H9 (cell line): ENCODE measurements around the gene PRRX2. TPM values are rescaled to one million over a fixed set of nuclear protein-coding genes. Genes with fewer than 3 reads are reported as not detected.

ENCODE experiments used
- DNase-seq: peaks from one replicate; pipeline ENCODE4 v3.0.0-alpha.2; 2017
- H2AFZ ChIP-seq: one replicate; pipeline ENCODE4 v1.6.1; 2013; ENCODE audit warnings: mild to moderate bottlenecking, low read length, control low read depth, moderate library complexity
- H2AK5ac ChIP-seq: 2 replicates; pipeline ENCODE4 v1.6.1; 2013; ENCODE audit warnings: low read length, control low read depth, mixed read lengths; ENCODE audit not compliant: insufficient read length
- H2BK120ac ChIP-seq: one replicate; pipeline ENCODE4 v1.6.1; 2013; ENCODE audit warnings: low read depth, mild to moderate bottlenecking, low read length, control low read depth, inconsistent platforms; ENCODE audit not compliant: poor library complexity, severe bottlenecking
- H2BK12ac ChIP-seq: 2 replicates; pipeline ENCODE4 v1.6.1; 2013; ENCODE audit warnings: low read length, control low read depth, mixed read lengths, low read depth; ENCODE audit not compliant: insufficient read length
- H2BK15ac ChIP-seq: 2 replicates; pipeline ENCODE4 v1.6.1; 2013; ENCODE audit warnings: low read depth, low read length, control low read depth
- H2BK20ac ChIP-seq: one replicate; pipeline ENCODE4 v1.6.1; 2013; ENCODE audit warnings: low read depth, mild to moderate bottlenecking, low read length, control low read depth, inconsistent platforms; ENCODE audit not compliant: poor library complexity, severe bottlenecking
- H2BK5ac ChIP-seq: 2 replicates; pipeline ENCODE4 v1.6.1; 2013; ENCODE audit warnings: low read length, control low read depth, mixed read lengths; ENCODE audit not compliant: insufficient read length
- H3K14ac ChIP-seq: 2 replicates; pipeline ENCODE4 v1.6.1; 2013; ENCODE audit warnings: low read length, control low read depth; ENCODE audit not compliant: insufficient read depth
- H3K18ac ChIP-seq: 2 replicates; pipeline ENCODE4 v1.6.1; 2013; ENCODE audit warnings: low read depth, mild to moderate bottlenecking, mixed read lengths, low read length, control low read depth; ENCODE audit not compliant: insufficient read length
- H3K23ac ChIP-seq: 2 replicates; pipeline ENCODE4 v1.6.1; 2013; ENCODE audit warnings: low read length, control low read depth, mixed read lengths, low read depth; ENCODE audit not compliant: insufficient read length
- H3K23me2 ChIP-seq: 2 replicates; pipeline ENCODE4 v1.6.1; 2013; ENCODE audit warnings: low read depth, mild to moderate bottlenecking, mixed read lengths, low read length, control low read depth; ENCODE audit not compliant: insufficient read length, poor library complexity, severe bottlenecking
- H3K27ac ChIP-seq: 2 replicates; pipeline ENCODE4 v1.5.1; 2013; ENCODE audit warnings: low read length, control low read depth, mixed read lengths, low read depth; ENCODE audit not compliant: insufficient read length
- H3K27me3 ChIP-seq: 2 replicates; pipeline ENCODE4 v1.6.1; 2013; ENCODE audit warnings: low read length, control low read depth, inconsistent platforms; ENCODE audit not compliant: insufficient read depth
- H3K4ac ChIP-seq: 2 replicates; pipeline ENCODE4 v1.6.1; 2013; ENCODE audit warnings: low read depth, mild to moderate bottlenecking, control low read depth, inconsistent platforms, low read length, moderate library complexity
- H3K4me1 ChIP-seq: 2 replicates; pipeline ENCODE4 v1.6.1; 2013; ENCODE audit warnings: low read length, control low read depth, inconsistent platforms; ENCODE audit not compliant: insufficient read depth
- H3K4me2 ChIP-seq: 2 replicates; pipeline ENCODE4 v1.6.1; 2013; ENCODE audit warnings: low read length, control low read depth, mixed read lengths; ENCODE audit not compliant: insufficient read length, insufficient read depth
- H3K56ac ChIP-seq: 2 replicates; pipeline ENCODE4 v1.6.1; 2013; ENCODE audit warnings: low read depth, mild to moderate bottlenecking, mixed read lengths, low read length, control low read depth; ENCODE audit not compliant: insufficient read length
- H3K79me1 ChIP-seq: 2 replicates; pipeline ENCODE4 v1.6.1; 2013; ENCODE audit warnings: low read depth, mild to moderate bottlenecking, moderate library complexity, low read length, control low read depth, inconsistent platforms; ENCODE audit not compliant: insufficient read depth, poor library complexity, severe bottlenecking
- H3K79me2 ChIP-seq: 2 replicates; pipeline ENCODE4 v1.6.1; 2013; ENCODE audit warnings: low read length, control low read depth, inconsistent platforms; ENCODE audit not compliant: insufficient read depth
- H3K9ac ChIP-seq: 2 replicates; pipeline ENCODE4 v1.6.1; 2013; ENCODE audit warnings: low read length, control low read depth, mixed read lengths; ENCODE audit not compliant: insufficient read length; ENCODE audit errors: extremely low read depth
- H3K9me3 ChIP-seq: one replicate; pipeline ENCODE4 v1.6.1; 2013; ENCODE audit warnings: low read depth, low read length, inconsistent platforms; ENCODE audit not compliant: control insufficient read depth
- H3T11ph ChIP-seq: one replicate; pipeline ENCODE4 v1.6.1; 2013; ENCODE audit warnings: mild to moderate bottlenecking, low read length, control low read depth, inconsistent platforms
- H4K20me1 ChIP-seq: one replicate; pipeline ENCODE4 v1.6.1; 2013; ENCODE audit not compliant: control insufficient read depth, insufficient read length, insufficient read depth
- H4K5ac ChIP-seq: 2 replicates; pipeline ENCODE4 v1.6.1; 2013; ENCODE audit warnings: low read depth, mild to moderate bottlenecking, mixed read lengths, low read length, control low read depth; ENCODE audit not compliant: insufficient read length
- H4K8ac ChIP-seq: replicated peaks from 2 replicates; pipeline ENCODE4 v1.6.1; 2013; ENCODE audit warnings: low read length, control low read depth, mixed read lengths, low read depth; ENCODE audit not compliant: insufficient read length
- H4K91ac ChIP-seq: 2 replicates; pipeline ENCODE4 v1.6.1; 2013; ENCODE audit warnings: low read depth, mild to moderate bottlenecking, moderate library complexity, mixed read lengths, low read length, control low read depth; ENCODE audit not compliant: insufficient read length
- H3K27ac Mint-ChIP-seq, 3 experiments: 2 replicates in 2 of 3; 3 replicates in 1 of 3; pipeline ENCODE4 v1.8.0; 2020 to 2021; ENCODE audit warnings: mixed read lengths in 3 of 3, mild to moderate bottlenecking in 1 of 3, moderate library complexity in 1 of 3
- H3K27me3 Mint-ChIP-seq: 2 replicates; pipeline ENCODE4 v1.8.0; 2021; ENCODE audit warnings: low read depth, mild to moderate bottlenecking, moderate library complexity, mixed read lengths
- H3K36me3 Mint-ChIP-seq, 3 experiments: 2 replicates in 2 of 3; 3 replicates in 1 of 3; pipeline ENCODE4 v1.8.0; 2020 to 2021; ENCODE audit warnings: low read depth in 3 of 3, mixed read lengths in 3 of 3; ENCODE audit not compliant: insufficient read depth in 1 of 3
- H3K4me1 Mint-ChIP-seq, 2 experiments: 2 replicates each; pipeline ENCODE4 v1.8.0; 2020; ENCODE audit warnings: mixed read lengths in 2 of 2
- H3K4me3 Mint-ChIP-seq, 2 experiments: 2 replicates in 1 of 2; 3 replicates in 1 of 2; pipeline ENCODE4 v1.8.0; 2020 to 2021; ENCODE audit warnings: mild to moderate bottlenecking in 2 of 2, mixed read lengths in 2 of 2, moderate library complexity in 1 of 2
- H3K9me3 Mint-ChIP-seq, 2 experiments: 2 replicates in 1 of 2; 3 replicates in 1 of 2; pipeline ENCODE4 v1.8.0; 2020; ENCODE audit warnings: mild to moderate bottlenecking in 2 of 2, mixed read lengths in 2 of 2, moderate library complexity in 1 of 2
- WGBS: extraction: QIAGEN DNeasy Blood & Tissue Kit; methylation state at CpG from one replicate; pipeline ENCODE4 v1.1.7; 2013; ENCODE audit warnings: missing lambda C conversion rate, low lambda C conversion rate, mixed read lengths; ENCODE audit not compliant: insufficient read length; ENCODE audit errors: extremely low coverage; 5-methylcytosine and 5-hydroxymethylcytosine counted together
- total RNA-seq: library from RNA; stranded (reverse); gene quantifications from 2 replicates; pipeline ENCODE4 v1.2.1, GENCODE V29; 2021
- TF ChIP-seq, protein P1 (sequence below): fragments of 200-600 bp; sonication (generic); conservative IDR thresholded peaks from 3 replicates; pipeline ENCODE4 v1.8.0; 2021; ENCODE audit warnings: antibody characterized with exemption, mild to moderate bottlenecking

Gene PRRX2
- total RNA-seq, 1 experiment from 2014 or later, result 3.9 TPM

DNA sequence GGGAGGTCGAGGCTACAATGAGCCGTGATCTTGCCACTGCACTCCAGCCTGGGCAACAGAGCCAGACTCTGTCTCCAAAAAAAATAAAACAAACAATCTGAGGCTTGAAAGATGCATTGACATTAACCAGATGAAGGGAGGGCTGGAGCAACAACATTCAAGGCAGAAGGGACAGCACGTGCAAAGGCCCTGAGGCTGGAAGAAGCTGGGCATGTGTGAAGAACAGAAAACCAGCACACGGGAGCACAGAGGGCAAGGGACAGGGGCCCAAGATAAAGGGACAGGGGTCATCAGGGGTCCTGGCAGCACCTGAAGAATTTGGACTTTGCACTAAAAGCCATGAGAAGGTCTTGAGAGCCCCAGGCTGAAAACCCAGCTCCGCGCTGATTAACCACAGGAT is 84.1 kb downstream of the PRRX2 start:
- TF ChIP-seq, protein P1, sequence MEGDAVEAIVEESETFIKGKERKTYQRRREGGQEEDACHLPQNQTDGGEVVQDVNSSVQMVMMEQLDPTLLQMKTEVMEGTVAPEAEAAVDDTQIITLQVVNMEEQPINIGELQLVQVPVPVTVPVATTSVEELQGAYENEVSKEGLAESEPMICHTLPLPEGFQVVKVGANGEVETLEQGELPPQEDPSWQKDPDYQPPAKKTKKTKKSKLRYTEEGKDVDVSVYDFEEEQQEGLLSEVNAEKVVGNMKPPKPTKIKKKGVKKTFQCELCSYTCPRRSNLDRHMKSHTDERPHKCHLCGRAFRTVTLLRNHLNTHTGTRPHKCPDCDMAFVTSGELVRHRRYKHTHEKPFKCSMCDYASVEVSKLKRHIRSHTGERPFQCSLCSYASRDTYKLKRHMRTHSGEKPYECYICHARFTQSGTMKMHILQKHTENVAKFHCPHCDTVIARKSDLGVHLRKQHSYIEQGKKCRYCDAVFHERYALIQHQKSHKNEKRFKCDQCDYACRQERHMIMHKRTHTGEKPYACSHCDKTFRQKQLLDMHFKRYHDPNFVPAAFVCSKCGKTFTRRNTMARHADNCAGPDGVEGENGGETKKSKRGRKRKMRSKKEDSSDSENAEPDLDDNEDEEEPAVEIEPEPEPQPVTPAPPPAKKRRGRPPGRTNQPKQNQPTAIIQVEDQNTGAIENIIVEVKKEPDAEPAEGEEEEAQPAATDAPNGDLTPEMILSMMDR, result no peak
- Histone ChIP-seq H3K4ac (no peak overlapping the region), H3K79me1 (no peaks in the 10 kb centered on the region), H3K23me2 (no peaks in the 10 kb centered on the region), H2BK12ac (no peak overlapping the region), H3K18ac (no peak overlapping the region), H2BK20ac (no peak overlapping the region), H3K9me3 (no peaks in the 10 kb centered on the region), H3K4me1 (peaks cover 6% of the 10 kb centered on the region; the same call in 1 of the 2 replicates), H4K8ac (no peak overlapping the region), H3K9ac (no peak overlapping the region), H3K27me3 (no peaks in the 10 kb centered on the region), H3K23ac (no peak overlapping the region), H2BK120ac (no peak overlapping the region), H4K5ac (no peak overlapping the region), H2AK5ac (no peak overlapping the region), H4K91ac (no peak overlapping the region), H2BK15ac (no peak overlapping the region), H3T11ph (no peak overlapping the region), H3K27ac (no peak overlapping the region), H3K4me2 (no peak overlapping the region), H3K14ac (no peak overlapping the region), H3K79me2 (no peaks in the 10 kb centered on the region), H4K20me1 (no peaks in the 10 kb centered on the region), H3K56ac (no peak overlapping the region), H2BK5ac (no peak overlapping the region), H2AFZ (no peak overlapping the region)
- Mint-ChIP-seq H3K9me3 (no peaks in the 10 kb centered on the region), H3K4me1 (peaks cover 16 to 19% of the 10 kb centered on the region in 2 experiments), H3K27ac (no peak overlapping the region), H3K36me3 (no peaks in the 10 kb centered on the region), H3K27me3 (peaks cover 9% of the 10 kb centered on the region), H3K4me3 (no peak overlapping the region)
- no CpG with 5 or more reads among the region's 6 CpGs for WGBS
- DNase-seq, result no peak
